ENCODE measurements around the gene MTHFS.
"Not testable (repeated sequence)": the region's sequence is repeated elsewhere in the genome, so short reads cannot be mapped to it uniquely, and the experiment has no call there.

MTHFS gene

DNA sequence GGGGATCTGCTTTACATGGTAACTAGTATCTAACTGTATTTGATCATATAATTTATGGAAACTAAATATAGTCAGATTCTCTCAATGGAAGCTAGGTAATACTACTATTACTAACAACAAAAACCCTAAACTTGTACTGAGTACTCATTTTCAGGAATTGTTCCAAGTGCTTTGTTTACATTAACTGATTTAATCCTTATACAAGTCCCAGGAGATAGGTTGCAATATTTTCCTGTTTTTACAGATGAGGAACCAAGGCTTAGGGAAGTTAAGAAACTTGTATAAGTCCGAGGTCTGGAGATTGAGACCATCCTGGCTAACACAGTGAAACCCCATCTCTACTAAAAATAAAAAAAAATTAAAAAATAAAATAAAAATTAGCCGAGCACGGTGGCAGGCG lies 7.5 kb upstream of the MTHFS start:
- Mint-ChIP-seq H3K4me1 (no peaks in the 10 kb centered on the region), H3K4me3 (no peak overlapping the region), H3K36me3 (ENCODE audit: low read depth) (peaks cover 32% of the 10 kb centered on the region), H3K27ac (no peak overlapping the region), H3K9me3 (no peaks in the 10 kb centered on the region), H3K27me3 (ENCODE audit: low read depth) (peaks cover 3% of the 10 kb centered on the region)
- TF ChIP-seq, protein P1, sequence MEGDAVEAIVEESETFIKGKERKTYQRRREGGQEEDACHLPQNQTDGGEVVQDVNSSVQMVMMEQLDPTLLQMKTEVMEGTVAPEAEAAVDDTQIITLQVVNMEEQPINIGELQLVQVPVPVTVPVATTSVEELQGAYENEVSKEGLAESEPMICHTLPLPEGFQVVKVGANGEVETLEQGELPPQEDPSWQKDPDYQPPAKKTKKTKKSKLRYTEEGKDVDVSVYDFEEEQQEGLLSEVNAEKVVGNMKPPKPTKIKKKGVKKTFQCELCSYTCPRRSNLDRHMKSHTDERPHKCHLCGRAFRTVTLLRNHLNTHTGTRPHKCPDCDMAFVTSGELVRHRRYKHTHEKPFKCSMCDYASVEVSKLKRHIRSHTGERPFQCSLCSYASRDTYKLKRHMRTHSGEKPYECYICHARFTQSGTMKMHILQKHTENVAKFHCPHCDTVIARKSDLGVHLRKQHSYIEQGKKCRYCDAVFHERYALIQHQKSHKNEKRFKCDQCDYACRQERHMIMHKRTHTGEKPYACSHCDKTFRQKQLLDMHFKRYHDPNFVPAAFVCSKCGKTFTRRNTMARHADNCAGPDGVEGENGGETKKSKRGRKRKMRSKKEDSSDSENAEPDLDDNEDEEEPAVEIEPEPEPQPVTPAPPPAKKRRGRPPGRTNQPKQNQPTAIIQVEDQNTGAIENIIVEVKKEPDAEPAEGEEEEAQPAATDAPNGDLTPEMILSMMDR (IDR thresholded peaks at IDR 0.05; ENCODE audit: unreplicated experiment in 3 of 3): no peak

DNA sequence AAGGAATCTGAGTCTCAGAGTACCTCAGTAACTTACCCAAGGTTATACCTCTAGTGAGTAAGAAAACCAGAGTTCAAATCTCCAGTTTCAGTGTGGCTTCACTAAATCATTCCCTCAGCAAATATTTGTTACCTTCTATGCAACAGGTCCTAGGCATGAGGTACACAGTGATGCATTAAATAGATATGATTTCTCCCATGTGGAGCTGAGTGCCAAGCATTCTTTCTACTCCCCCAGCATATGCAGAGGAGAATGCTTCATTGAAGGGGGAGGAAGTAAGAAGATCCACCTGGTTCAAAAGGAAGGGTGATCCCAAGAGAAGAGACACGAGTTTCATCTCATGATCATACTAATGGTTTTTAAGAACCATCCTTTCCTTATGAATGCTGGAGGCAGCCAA lies 6.8 kb upstream of the MTHFS start:
- Mint-ChIP-seq H3K27ac (peak overlapping the region in 1 of 3 experiments; percentile 28), H3K36me3 (ENCODE audit: low read depth) (peaks cover 28% of the 10 kb centered on the region), H3K4me3 (no peak overlapping the region), H3K27me3 (ENCODE audit: low read depth) (peaks cover 3% of the 10 kb centered on the region), H3K4me1 (no peaks in the 10 kb centered on the region), H3K9me3 (no peaks in the 10 kb centered on the region)
- TF ChIP-seq, protein P1 (IDR thresholded peaks at IDR 0.05; ENCODE audit: unreplicated experiment in 3 of 3): no peak

DNA sequence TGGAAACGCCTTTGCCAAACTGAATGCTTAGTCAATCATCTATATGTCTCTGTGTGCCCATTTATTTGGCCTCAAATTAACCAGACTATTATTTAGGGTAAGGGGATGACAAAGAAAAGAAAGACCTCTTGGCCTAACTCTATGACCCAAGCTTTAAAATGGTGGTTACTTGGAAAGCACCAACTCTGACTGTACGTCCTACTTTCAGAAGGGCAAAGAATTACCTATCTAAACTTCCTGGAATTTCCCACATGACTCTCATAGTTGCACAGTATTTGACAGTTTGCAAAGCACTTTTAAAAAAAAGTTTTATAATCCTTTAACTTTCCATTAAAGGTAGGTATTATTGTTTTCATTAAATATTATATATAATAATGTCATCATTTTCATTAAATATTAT lies 6.3 kb upstream of the MTHFS start:
- Mint-ChIP-seq H3K4me3 (no peak overlapping the region), H3K27me3 (ENCODE audit: low read depth) (peaks cover 3% of the 10 kb centered on the region), H3K27ac (no peak overlapping the region), H3K9me3 (no peaks in the 10 kb centered on the region), H3K36me3 (ENCODE audit: low read depth) (peaks cover 28% of the 10 kb centered on the region), H3K4me1 (no peaks in the 10 kb centered on the region)
- TF ChIP-seq, protein P1 (IDR thresholded peaks at IDR 0.05; ENCODE audit: unreplicated experiment in 3 of 3): no peak

DNA sequence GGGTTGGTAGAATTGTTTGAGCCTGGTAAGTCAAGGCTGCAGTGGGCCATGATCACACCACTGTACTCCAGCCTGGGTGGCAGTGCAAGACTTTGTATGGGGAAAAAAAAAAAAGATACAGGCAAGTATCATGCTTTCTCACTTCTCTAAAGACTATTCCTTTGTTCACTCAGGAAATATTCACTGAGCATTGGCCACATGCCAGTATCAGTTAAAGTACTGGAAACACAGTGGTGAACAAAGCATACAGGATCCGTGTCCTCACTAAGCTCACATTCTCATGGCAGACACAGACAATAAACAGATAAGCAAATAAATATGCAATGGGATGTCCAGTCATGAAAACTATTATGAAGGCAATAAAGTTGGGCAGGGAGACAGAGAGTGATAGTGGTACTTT lies 5.1 kb upstream of the MTHFS start:
- Mint-ChIP-seq H3K27me3 (ENCODE audit: low read depth) (peaks cover 3% of the 10 kb centered on the region), H3K4me3 (no peak overlapping the region), H3K27ac (no peak overlapping the region), H3K36me3 (ENCODE audit: low read depth) (peaks cover 27% of the 10 kb centered on the region), H3K4me1 (no peaks in the 10 kb centered on the region), H3K9me3 (no peaks in the 10 kb centered on the region)
- TF ChIP-seq, protein P1 (IDR thresholded peaks at IDR 0.05; ENCODE audit: unreplicated experiment in 3 of 3): no peak

DNA sequence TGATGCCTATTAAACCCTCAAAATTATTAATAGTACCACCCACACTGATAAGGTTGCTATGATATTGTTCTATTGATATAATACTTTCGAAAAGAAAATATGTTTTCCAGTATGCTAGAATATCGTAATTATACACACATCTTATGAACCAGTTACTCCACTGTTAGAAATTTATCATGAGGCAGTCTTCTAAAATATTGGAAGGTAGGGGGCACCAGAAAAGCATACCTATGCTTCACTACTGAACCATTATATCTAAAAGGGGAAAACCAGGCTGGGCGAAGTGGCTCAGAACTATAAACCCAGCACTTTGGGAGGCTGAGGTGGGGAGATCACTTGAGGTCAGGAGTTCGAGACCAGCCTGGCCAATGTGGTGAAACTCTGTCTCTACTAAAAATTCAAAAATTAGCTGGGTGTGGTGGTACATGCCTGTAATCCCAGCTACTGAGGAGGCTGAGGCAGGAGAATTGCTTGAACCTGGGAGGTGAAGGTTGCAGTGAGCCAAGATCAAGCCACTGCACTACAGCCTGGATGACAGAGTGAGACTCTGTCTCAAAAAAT lies 4.1 kb upstream of the MTHFS start:
- H3K27ac Mint-ChIP-seq; H3K9me3 Mint-ChIP-seq; H3K4me3 Mint-ChIP-seq; H3K4me1 Mint-ChIP-seq; H3K27me3 Mint-ChIP-seq (ENCODE audit: low read depth): not testable (repeated sequence)
- peaks cover 19% of the 10 kb centered on the region for H3K36me3 Mint-ChIP-seq (ENCODE audit: low read depth)
- TF ChIP-seq, protein P1 (IDR thresholded peaks at IDR 0.05; ENCODE audit: unreplicated experiment in 3 of 3): peak in 1 of 3 experiments; percentile 10

DNA sequence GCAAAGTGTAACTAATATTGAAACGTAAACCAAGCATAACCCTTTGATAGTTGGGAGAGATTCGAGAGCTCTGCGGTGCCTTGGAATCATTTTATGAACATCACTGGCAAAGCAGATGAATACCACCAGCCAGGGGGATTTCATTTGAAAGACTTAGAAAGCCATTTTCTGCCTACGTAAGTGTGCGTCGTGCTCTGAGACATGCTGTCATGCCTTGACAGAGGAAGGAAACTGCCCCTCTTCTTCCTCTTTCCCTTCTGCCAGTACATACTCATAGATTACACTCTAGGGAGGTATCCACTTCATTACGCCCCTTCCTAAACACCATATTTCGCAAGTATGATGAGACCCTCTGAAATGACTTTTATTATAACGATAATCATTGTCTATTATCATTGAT lies 3.3 kb upstream of the MTHFS start:
- TF ChIP-seq, protein P1 (IDR thresholded peaks at IDR 0.05; ENCODE audit: unreplicated experiment in 3 of 3): no peak
- H3K9me3 Mint-ChIP-seq: no peaks in the 10 kb centered on the region
- H3K4me1 Mint-ChIP-seq: peaks cover 9% of the 10 kb centered on the region
- peaks cover 13% of the 10 kb centered on the region for H3K36me3 Mint-ChIP-seq (ENCODE audit: low read depth)
- no peaks in the 10 kb centered on the region for H3K27me3 Mint-ChIP-seq (ENCODE audit: low read depth)
- no peak overlapping the region for H3K27ac Mint-ChIP-seq
- H3K4me3 Mint-ChIP-seq: peak overlapping the region in 1 of 3 experiments; percentile 41

DNA sequence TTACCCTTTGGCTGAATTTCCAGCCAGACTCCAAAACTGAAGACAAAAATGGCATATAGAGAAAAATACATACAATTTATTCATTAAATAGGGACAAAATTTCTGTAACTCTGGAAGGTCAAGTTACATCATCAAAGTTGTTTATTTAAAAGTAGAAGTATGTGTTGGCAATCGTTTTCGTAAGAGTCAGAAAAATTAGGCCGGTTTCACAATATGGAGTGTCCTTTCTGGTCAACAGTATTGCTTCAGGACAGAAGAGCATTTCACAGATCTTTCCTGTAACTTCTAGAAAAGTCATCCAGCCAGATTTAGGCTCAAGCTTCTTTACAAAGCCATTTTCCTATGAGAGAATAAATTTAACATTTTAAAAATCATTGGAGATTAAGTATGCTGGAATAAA lies 2.0 kb upstream of the MTHFS start:
- peaks cover 15% of the 10 kb centered on the region for H3K36me3 Mint-ChIP-seq (ENCODE audit: low read depth)
- H3K27ac Mint-ChIP-seq: peak overlapping the region in 2 of 3 experiments; percentile 96 to 98
- H3K4me1 Mint-ChIP-seq; H3K27me3 Mint-ChIP-seq (ENCODE audit: low read depth); H3K9me3 Mint-ChIP-seq: not testable (repeated sequence)
- peak overlapping the region; percentile 18 to 64 (median 48) for H3K4me3 Mint-ChIP-seq
